Stomach (tissue), 9 donors: ENCODE measurements around the gene AJAP1. TPM values are rescaled to one million over a fixed set of nuclear protein-coding genes. Genes with fewer than 3 reads are reported as not detected.

ENCODE experiments used
- DNase-seq, 2 donors: peaks; one replicate each; pipeline versions ENCODE4 v3.0.0 to v3.0.0-alpha.2; 2013 to 2019
- H3K27ac ChIP-seq, 5 donors: fragments of 200-600 bp in 4 of 5; sonication (generic) in 4 of 5; one replicate each; pipeline ENCODE4 v1.5.1; 2013 to 2019; ENCODE audit warnings: mild to moderate bottlenecking in 1 of 5, moderate library complexity in 1 of 5
- H3K27me3 ChIP-seq, 3 donors: fragments of 200-600 bp; sonication (generic); one replicate each; pipeline ENCODE4 v1.5.1; 2017 to 2019; ENCODE audit warnings: mixed run types in 1 of 3
- H3K36me3 ChIP-seq, 4 donors: fragments of 200-600 bp; sonication (generic); 1 replicate in 3 of 4; 2 replicates in 1 of 4; pipeline ENCODE4 v1.5.1; 2016 to 2019
- H3K4me1 ChIP-seq, 4 donors: fragments of 200-600 bp; sonication (generic); one replicate each; pipeline ENCODE4 v1.5.1; 2016 to 2019
- H3K4me3 ChIP-seq, 4 donors: fragments of 200-600 bp; sonication (generic) in 3 of 4; one replicate each; pipeline ENCODE4 v1.5.1; 2016 to 2019; ENCODE audit warnings: mild to moderate bottlenecking in 1 of 4
- H3K9me3 ChIP-seq, 4 donors: fragments of 200-600 bp; sonication (generic); one replicate each; pipeline ENCODE4 v1.5.1; 2016 to 2019
- CTCF ChIP-seq, 7 experiments: fragments of 450-650 bp in 4 of 7; fragments of 200-600 bp in 3 of 7; sonication (generic) in 3 of 7; IDR thresholded peaks; one replicate each; pipeline ENCODE4 v1.5.1; 2016 to 2019; ENCODE audit warnings: antibody characterized with exemption in 7 of 7, control low read depth in 2 of 7, mild to moderate bottlenecking in 1 of 7
- EP300 ChIP-seq: sonication (generic); formaldehyde crosslinking; IDR thresholded peaks from one replicate; pipeline ENCODE4 v1.6.1; 2017; ENCODE audit warnings: antibody characterized with exemption
- POLR2A ChIP-seq, 4 donors: fragments of 450-650 bp; IDR thresholded peaks; one replicate each; pipeline ENCODE4 v1.6.1; 2016; ENCODE audit warnings: antibody characterized with exemption in 4 of 4, control low read depth in 2 of 4, mild to moderate bottlenecking in 1 of 4, moderate library complexity in 1 of 4
- POLR2AphosphoS5 ChIP-seq, 3 donors: sonication (generic); formaldehyde crosslinking; IDR thresholded peaks; one replicate each; pipeline ENCODE4 v1.6.1; 2016; ENCODE audit warnings: antibody characterized with exemption in 3 of 3
- WGBS, 5 donors: extraction: QIAGEN DNeasy Blood & Tissue Kit in 3 of 5; methylation state at CpG; one replicate each; pipeline versions ENCODE4 v1.1.5 to v1.1.7; 2013 to 2018; 5-methylcytosine and 5-hydroxymethylcytosine counted together
- intact Hi-C: fragments of 100-400 bp; cut with DNase I; formaldehyde crosslinking; loops from one replicate; pipeline ENCODE4 v1.15.1; 2023; ENCODE audit warnings: low total_unique reads
- polyA plus RNA-seq, 3 donors: library from polyadenylated mRNA; stranded (reverse); fragments of 200-250 nt; gene quantifications; one replicate each; pipeline ENCODE4 v1.2.3, GENCODE V29; 2013
- total RNA-seq, 5 donors: library from RNA; depleted of rRNA; stranded (reverse); fragments of >200 nt; gene quantifications; one replicate each; pipeline versions ENCODE4 v1.1.0 to v1.2.3, GENCODE V29; 2014 to 2016
- donor health status: healthy with polysubstance abuse.
- donor health status: Bipolar disorder and iron deficiency.
- donor health status: healthy.

Gene AJAP1
- total and polyA plus RNA-seq, 8 donors, result 0.10 to 1.1 (median 0.14) TPM; not detected in 3

DNA sequence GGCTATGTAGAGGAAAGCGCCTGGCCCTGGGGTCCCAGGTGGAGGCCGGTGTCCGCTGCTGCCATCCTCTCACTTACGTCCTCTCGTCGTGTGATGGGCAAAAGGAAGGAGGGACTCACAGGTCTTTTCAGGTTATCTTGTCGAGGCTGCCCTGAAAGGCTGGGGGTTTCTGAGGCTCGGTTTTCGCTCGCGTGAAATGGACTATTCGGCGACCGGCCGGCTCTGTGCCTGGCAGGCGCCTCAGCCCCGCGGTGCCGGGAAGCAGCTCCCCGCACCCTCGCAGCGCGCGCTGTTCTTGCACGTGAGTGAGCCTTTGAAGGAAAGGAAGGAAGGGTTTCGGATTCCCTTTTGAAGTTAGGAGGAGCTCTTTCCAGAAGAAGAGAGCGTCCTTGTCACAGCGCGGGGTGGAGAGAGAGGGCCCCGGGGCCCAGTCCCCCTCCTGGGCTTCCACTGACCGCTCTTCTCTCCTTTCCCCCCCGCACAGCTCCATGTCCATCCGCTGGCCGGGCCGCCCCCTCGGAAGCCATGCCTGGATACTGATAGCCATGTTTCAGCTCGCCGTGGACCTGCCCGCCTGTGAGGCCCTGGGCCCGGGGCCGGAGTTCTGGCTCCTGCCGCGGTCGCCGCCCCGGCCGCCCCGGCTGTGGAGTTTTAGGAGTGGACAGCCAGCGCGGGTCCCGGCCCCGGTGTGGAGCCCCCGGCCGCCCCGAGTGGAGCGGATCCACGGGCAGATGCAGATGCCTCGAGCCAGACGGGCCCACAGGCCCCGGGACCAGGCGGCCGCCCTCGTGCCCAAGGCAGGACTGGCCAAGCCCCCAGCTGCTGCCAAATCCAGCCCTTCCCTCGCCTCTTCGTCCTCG, 57.2 kb downstream of the AJAP1 start:
- TF ChIP-seq EP300 (no peak), CTCF (IDR thresholded peaks at IDR 0.05) (no peak), POLR2A (IDR thresholded peaks at IDR 0.05) (no peak), POLR2AphosphoS5 (IDR thresholded peaks at IDR 0.05) (no peak)
- H3K9me3 ChIP-seq, result peaks cover 0 to 14% (median 9%) of the 10 kb centered on the region in 4 donors
- no peaks in the 10 kb centered on the region for H3K36me3 ChIP-seq
- 44 to 57% (median 49%) methylated on average over 34 to 66 of the region's 66 CpGs for WGBS, 5 donors
- intact Hi-C loops, result no loop called here
- H3K4me3 ChIP-seq, result no peak overlapping the region
- no peak for DNase-seq
- no peak overlapping the region for H3K27ac ChIP-seq
- peaks cover 0 to 15% (median 10%) of the 10 kb centered on the region in 4 donors for H3K4me1 ChIP-seq
- H3K27me3 ChIP-seq, result peaks cover 0 to 57% (median 18%) of the 10 kb centered on the region in 3 donors

GRCh38 chr1:4713669-4714068, 59.3 kb downstream of the AJAP1 start:
- Histone ChIP-seq H3K27me3 (peaks cover 0 to 49% (median 18%) of the 10 kb centered on the region in 3 donors), H3K4me1 (peaks cover 0 to 15% (median 10%) of the 10 kb centered on the region in 4 donors), H3K9me3 (peaks cover 0 to 14% (median 9%) of the 10 kb centered on the region in 4 donors), H3K36me3 (no peaks in the 10 kb centered on the region), H3K4me3 (no peak overlapping the region), H3K27ac (no peak overlapping the region)
- WGBS, 5 donors, result 66 to 81% (median 80%) methylated on average over 10 to 12 of the region's 12 CpGs
- intact Hi-C loops, result no loop called here
- DNase-seq, result no peak
- TF ChIP-seq CTCF (IDR thresholded peaks at IDR 0.05), result no peak
- no peak for TF ChIP-seq POLR2AphosphoS5 (IDR thresholded peaks at IDR 0.05)
- TF ChIP-seq POLR2A (IDR thresholded peaks at IDR 0.05), result no peak
- no peak for TF ChIP-seq EP300

- TF ChIP-seq POLR2A (IDR thresholded peaks at IDR 0.05) (no peak), POLR2AphosphoS5 (IDR thresholded peaks at IDR 0.05) (no peak), EP300 (no peak), CTCF (IDR thresholded peaks at IDR 0.05) (no peak)
- intact Hi-C loops, result no loop called here
- no peak for DNase-seq
- peaks cover 0 to 14% (median 9%) of the 10 kb centered on the region in 4 donors for H3K9me3 ChIP-seq
- no peaks in the 10 kb centered on the region for H3K36me3 ChIP-seq
- peaks cover 0 to 6% (median 3%) of the 10 kb centered on the region in 4 donors for H3K4me1 ChIP-seq
- peaks cover 0 to 30% (median 7%) of the 10 kb centered on the region in 3 donors for H3K27me3 ChIP-seq
- H3K27ac ChIP-seq, result no peak overlapping the region
- H3K4me3 ChIP-seq, result no peak overlapping the region
Measured at GRCh38 chr1:4716406-4716805, 62.0 kb downstream of the AJAP1 start.

GRCh38 chr1:4718071-4718470, 63.7 kb downstream of the AJAP1 start:
- Histone ChIP-seq H3K4me3 (no peak overlapping the region), H3K9me3 (peaks cover 0 to 14% (median 9%) of the 10 kb centered on the region in 4 donors), H3K4me1 (no peaks in the 10 kb centered on the region), H3K27me3 (peaks cover 0 to 20% (median 0%) of the 10 kb centered on the region in 3 donors), H3K27ac (no peak overlapping the region), H3K36me3 (no peaks in the 10 kb centered on the region)
- no peak for TF ChIP-seq EP300
- no peak for TF ChIP-seq CTCF (IDR thresholded peaks at IDR 0.05)
- TF ChIP-seq POLR2A (IDR thresholded peaks at IDR 0.05), result no peak
- TF ChIP-seq POLR2AphosphoS5 (IDR thresholded peaks at IDR 0.05), result no peak
- intact Hi-C loops, result no loop called here
- no peak for DNase-seq
- WGBS, 5 donors, result 60 to 79% (median 76%) methylated on average over 5 of the region's 5 CpGs
